ENCODE measurements around the gene KCNQ4. TPM values are rescaled to one million over a fixed set of nuclear protein-coding genes. Genes with fewer than 3 reads are reported as not detected.

The KCNQ4 gene
- total RNA-seq, 1 experiment from 2014 or later = not detected

DNA sequence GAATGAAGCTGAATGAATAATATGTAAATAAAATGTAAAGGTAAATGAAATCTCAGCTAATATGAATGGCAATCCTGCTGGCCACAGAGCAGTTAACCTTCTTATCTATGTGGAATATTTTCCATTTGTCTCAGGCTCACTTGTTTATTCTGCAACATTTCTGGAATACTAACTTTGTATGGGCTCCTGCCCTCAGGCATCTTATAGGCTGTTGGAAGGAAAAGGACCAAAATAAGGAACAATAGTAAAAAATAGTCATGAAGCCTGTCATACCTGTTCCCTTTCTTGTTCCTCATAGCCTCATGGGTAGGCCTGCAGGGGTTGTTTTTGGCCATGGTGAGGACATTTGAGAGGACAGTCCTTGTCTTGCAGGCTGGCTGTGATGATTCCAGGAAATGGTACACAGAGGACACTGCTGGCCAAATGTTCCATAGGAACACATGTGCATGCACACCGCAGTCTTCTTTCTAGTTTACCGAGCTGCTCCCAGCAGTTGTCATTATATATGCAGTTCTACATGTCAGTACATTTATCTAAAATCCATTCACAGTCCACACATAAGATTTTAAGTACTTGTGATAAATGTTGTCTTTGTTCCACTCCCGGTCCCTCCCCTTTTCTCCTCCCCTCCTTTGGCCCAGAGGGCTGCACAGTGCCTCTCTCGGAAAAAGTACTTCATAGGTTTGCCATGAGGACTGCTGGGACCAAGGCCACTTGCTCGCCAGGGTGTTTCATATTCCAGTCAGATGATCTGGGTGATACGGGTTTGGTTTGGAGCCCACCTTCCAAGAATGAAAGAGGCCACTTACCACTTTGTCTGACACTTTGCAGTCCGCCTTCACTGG is 15.2 kb upstream of the KCNQ4 start:
- Mint-ChIP-seq H3K9me3 (ENCODE audit: unreplicated experiment) (no peaks in the 10 kb centered on the region), H3K36me3 (ENCODE audit: insufficient read depth, unreplicated experiment) (peaks cover 96% of the 10 kb centered on the region), H3K4me3 (ENCODE audit: unreplicated experiment) (no peak overlapping the region), H3K4me1 (ENCODE audit: insufficient read depth, unreplicated experiment) (no peaks in the 10 kb centered on the region), H3K27ac (ENCODE audit: low read depth, unreplicated experiment) (no peak overlapping the region), H3K27me3 (ENCODE audit: insufficient read depth, unreplicated experiment) (no peaks in the 10 kb centered on the region)
- TF ChIP-seq, protein P1, sequence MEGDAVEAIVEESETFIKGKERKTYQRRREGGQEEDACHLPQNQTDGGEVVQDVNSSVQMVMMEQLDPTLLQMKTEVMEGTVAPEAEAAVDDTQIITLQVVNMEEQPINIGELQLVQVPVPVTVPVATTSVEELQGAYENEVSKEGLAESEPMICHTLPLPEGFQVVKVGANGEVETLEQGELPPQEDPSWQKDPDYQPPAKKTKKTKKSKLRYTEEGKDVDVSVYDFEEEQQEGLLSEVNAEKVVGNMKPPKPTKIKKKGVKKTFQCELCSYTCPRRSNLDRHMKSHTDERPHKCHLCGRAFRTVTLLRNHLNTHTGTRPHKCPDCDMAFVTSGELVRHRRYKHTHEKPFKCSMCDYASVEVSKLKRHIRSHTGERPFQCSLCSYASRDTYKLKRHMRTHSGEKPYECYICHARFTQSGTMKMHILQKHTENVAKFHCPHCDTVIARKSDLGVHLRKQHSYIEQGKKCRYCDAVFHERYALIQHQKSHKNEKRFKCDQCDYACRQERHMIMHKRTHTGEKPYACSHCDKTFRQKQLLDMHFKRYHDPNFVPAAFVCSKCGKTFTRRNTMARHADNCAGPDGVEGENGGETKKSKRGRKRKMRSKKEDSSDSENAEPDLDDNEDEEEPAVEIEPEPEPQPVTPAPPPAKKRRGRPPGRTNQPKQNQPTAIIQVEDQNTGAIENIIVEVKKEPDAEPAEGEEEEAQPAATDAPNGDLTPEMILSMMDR (IDR thresholded peaks at IDR 0.05; ENCODE audit: unreplicated experiment) = no peak
- POLR2A ChIA-PET = interaction anchor here (1.0 to 2.3 kb wide), 2 partner anchors 8 to 14 kb away, joined by 4 to 7 read pairs; no protein-coding TSS in a partner anchor
- no peak for DNase-seq (ENCODE audit: unreplicated experiment)
- BruUV-seq (replicated peaks) = no TSS peak
- CTCF ChIA-PET = interaction anchor here (0.7 to 1.4 kb wide), 3 partner anchors 13 to 246 kb away, joined by 3 read pairs; no protein-coding TSS in a partner anchor
- intact Hi-C loops (cut with micrococcal nuclease) = no loop called here

DNA sequence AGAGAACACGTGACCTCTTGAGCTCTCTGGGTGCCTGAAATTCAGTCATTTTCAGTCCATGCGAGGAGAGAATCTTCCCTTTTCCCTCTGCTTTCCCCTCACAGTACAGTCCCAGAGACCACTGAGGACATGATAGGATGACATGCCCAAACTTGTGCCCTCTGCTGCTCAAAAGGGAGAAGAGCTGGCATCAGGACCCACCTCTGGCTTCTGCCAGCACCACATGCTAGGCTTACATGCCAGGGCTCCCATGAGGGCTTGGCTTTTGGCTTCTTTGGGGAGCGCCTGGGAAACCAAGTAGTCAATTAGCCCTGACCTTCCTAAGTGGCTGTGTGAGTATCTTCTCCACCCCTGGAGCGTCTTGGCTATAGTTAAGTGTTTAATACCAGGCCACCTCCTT is 13.8 kb upstream of the KCNQ4 start:
- Mint-ChIP-seq H3K27me3 (ENCODE audit: insufficient read depth, unreplicated experiment) (no peaks in the 10 kb centered on the region), H3K4me3 (ENCODE audit: unreplicated experiment) (no peak overlapping the region), H3K9me3 (ENCODE audit: unreplicated experiment) (no peaks in the 10 kb centered on the region), H3K4me1 (ENCODE audit: insufficient read depth, unreplicated experiment) (peaks cover 6% of the 10 kb centered on the region), H3K36me3 (ENCODE audit: insufficient read depth, unreplicated experiment) (peaks cover 90% of the 10 kb centered on the region), H3K27ac (ENCODE audit: low read depth, unreplicated experiment) (peak overlapping the region; percentile 39)
- POLR2A ChIA-PET = interaction anchor here (0.6 kb wide), 1 partner anchor 159 kb away, joined by 3 read pairs; no protein-coding TSS in a partner anchor
- BruUV-seq (replicated peaks) = no TSS peak
- TF ChIP-seq, protein P1 (IDR thresholded peaks at IDR 0.05; ENCODE audit: unreplicated experiment) = no peak
- intact Hi-C loops (cut with micrococcal nuclease) = loop anchor here (1.0 kb wide), 1 partner anchor 158 kb away; no protein-coding TSS in a partner anchor
- CTCF ChIA-PET = interaction anchor here (0.7 to 1.4 kb wide), 3 partner anchors 14 to 119 kb away, joined by 3 to 5 read pairs (median 3); no protein-coding TSS in a partner anchor
- peak; percentile 23 for DNase-seq (ENCODE audit: unreplicated experiment)

DNA sequence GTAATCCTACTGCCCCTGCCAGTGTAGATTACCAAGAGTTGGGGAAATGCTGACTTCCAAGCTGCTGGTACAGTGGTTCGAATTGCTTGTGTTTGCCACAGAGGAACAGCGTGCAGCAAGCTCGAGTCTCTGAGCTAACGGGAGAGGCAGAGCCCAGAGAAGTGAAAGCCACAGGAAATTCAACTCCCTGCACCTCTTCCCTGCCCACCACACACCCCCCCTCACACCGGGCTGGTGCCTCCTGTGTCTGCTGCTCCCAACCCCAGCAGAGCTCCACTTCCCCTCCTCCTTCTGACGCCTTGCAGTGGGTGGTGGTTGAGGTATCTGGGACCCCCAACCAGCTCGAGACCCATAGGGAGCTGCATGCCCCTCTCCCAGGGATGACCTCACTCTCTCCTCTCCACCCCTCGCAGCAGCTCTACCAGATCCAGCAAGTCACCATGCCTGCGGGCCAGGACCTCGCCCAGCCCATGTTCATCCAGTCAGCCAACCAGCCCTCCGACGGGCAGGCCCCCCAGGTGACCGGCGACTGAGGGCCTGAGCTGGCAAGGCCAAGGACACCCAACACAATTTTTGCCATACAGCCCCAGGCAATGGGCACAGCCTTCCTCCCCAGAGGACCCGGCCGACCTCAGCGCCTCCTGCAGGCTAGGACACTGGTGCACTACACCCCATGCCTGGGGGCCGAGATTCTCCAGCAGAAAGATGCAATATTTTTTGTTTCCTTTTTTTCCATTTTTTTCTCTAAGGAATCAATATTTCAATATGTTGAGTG is 13.1 kb upstream of the KCNQ4 start:
- H3K36me3 Mint-ChIP-seq (ENCODE audit: insufficient read depth, unreplicated experiment) = peaks cover 83% of the 10 kb centered on the region

More for the DNA sequence above, 13.1 kb upstream of the KCNQ4 start:
- H3K4me3 Mint-ChIP-seq (ENCODE audit: unreplicated experiment) = no peak overlapping the region
- ChIA-PET CTCF (interaction anchor here (0.6 to 5.3 kb wide), 6 partner anchors 12 to 1034 kb away, joined by 3 to 47 read pairs (median 4); no protein-coding TSS in a partner anchor), POLR2A (interaction anchor here (0.6 to 0.9 kb wide), 2 partner anchors 78 to 159 kb away, joined by 3 read pairs; no protein-coding TSS in a partner anchor)
- intact Hi-C loops (cut with micrococcal nuclease) = no loop called here
- BruUV-seq (replicated peaks) = no TSS peak
- H3K9me3 Mint-ChIP-seq (ENCODE audit: unreplicated experiment) = no peaks in the 10 kb centered on the region
- no peak for DNase-seq (ENCODE audit: unreplicated experiment)
- H3K27ac Mint-ChIP-seq (ENCODE audit: low read depth, unreplicated experiment) = peak overlapping the region; percentile 39
- H3K27me3 Mint-ChIP-seq (ENCODE audit: insufficient read depth, unreplicated experiment) = no peaks in the 10 kb centered on the region
- H3K4me1 Mint-ChIP-seq (ENCODE audit: insufficient read depth, unreplicated experiment) = peaks cover 6% of the 10 kb centered on the region
- TF ChIP-seq, protein P1 (IDR thresholded peaks at IDR 0.05; ENCODE audit: unreplicated experiment) = peak; percentile 12

All from MCF 10A (cell line).